GM12878 (cell line): Measurements from ENCODE around the gene SPINT1. TPM values are rescaled to one million over a fixed set of nuclear protein-coding genes. Genes with fewer than 3 reads are reported as not detected.

Experiments used
- ATAC-seq: fragments of 200-7000 bp; cut with Tn5 transposase; 3 replicates; pipeline ENCODE4 v1.9.1; 2020; ENCODE audit warnings: mild to moderate bottlenecking, moderate library complexity
- BruUV-seq: library from RNA; stranded (reverse); fragments of 400-500 nt; replicated peaks from 2 replicates; lab custom pipeline; 2021; lab: Mats Ljungman, UMichigan
- CTCF ChIA-PET: fragments of 300-600 bp; sonication (Branson Sonifier 250); formaldehyde crosslinking; extraction: SDS; loops from one replicate; lab custom pipeline; 2021; ENCODE audit warnings: inconsistent platforms; lab: Yijun Ruan, JAX
- POLR2A ChIA-PET: fragments of 350-600 bp; formaldehyde crosslinking; extraction: SDS; loops from one replicate; lab custom pipeline; 2021; ENCODE audit warnings: inconsistent platforms; lab: Charles Lee
- RAD21 ChIA-PET: fragments of 300-600 bp; sonication (Branson Sonifier 250); formaldehyde crosslinking; loops from one replicate; lab custom pipeline; 2023; ENCODE audit warnings: antibody characterized with exemption; ENCODE audit not compliant: unreplicated experiment; lab: Charles Lee
- SMC1A ChIA-PET: fragments of 300-600 bp; sonication (Branson Sonifier 250); formaldehyde crosslinking; loops from one replicate; lab custom pipeline; 2023; ENCODE audit not compliant: unreplicated experiment, uncharacterized antibody; lab: Charles Lee
- DNase-seq: peaks from one replicate; pipeline ENCODE4 v3.0.0-alpha.2; 2011; ENCODE audit warnings: low read depth, low spot score
- FAIRE-seq: peaks from 3 replicates; lab custom pipeline; 2011; peaks lifted over from hg19 to GRCh38; lab: Jason Lieb, UNC
- H2AFZ ChIP-seq: 2 replicates; pipeline ENCODE4 v1.6.0; 2011; ENCODE audit warnings: low read depth, low read length, control low read depth; ENCODE audit not compliant: control insufficient read depth
- H3K27ac ChIP-seq: 2 replicates; pipeline ENCODE4 v1.5.1; 2011; ENCODE audit warnings: control low read depth; ENCODE audit not compliant: control insufficient read depth, insufficient read depth
- H3K27me3 ChIP-seq, 2 experiments: replicated peaks in 1 of 2; 2 replicates each; pipeline versions ENCODE4 v1.6.0 to v1.6.1; 2011; ENCODE audit warnings: low read length in 1 of 2; ENCODE audit not compliant: control insufficient read depth in 2 of 2, insufficient read depth in 2 of 2
- H3K36me3 ChIP-seq, 2 experiments: 2 replicates each; pipeline ENCODE4 v1.5.1; 2011; ENCODE audit warnings: low read length in 1 of 2; ENCODE audit not compliant: control insufficient read depth in 2 of 2, insufficient read depth in 2 of 2
- H3K4me1 ChIP-seq: 2 replicates; pipeline ENCODE4 v1.6.1; 2011; ENCODE audit warnings: mild to moderate bottlenecking, low read length, moderate library complexity, mixed read lengths; ENCODE audit not compliant: control insufficient read depth, insufficient read depth
- H3K4me2 ChIP-seq: 2 replicates; pipeline ENCODE4 v1.6.0; 2011; ENCODE audit warnings: control low read depth; ENCODE audit not compliant: control insufficient read depth, insufficient read depth
- H3K4me3 ChIP-seq: fragments of 200-600 bp; sonication (generic); 2 replicates; pipeline ENCODE4 v1.5.1; 2016
- H3K79me2 ChIP-seq: 2 replicates; pipeline ENCODE4 v1.6.0; 2011; ENCODE audit warnings: low read length; ENCODE audit not compliant: control insufficient read depth, insufficient read depth
- H3K9ac ChIP-seq: 2 replicates; pipeline ENCODE4 v1.8.0; 2011; ENCODE audit warnings: low read length, control low read depth, mixed read lengths; ENCODE audit not compliant: control insufficient read depth, insufficient read depth
- H3K9me3 ChIP-seq: replicated peaks from 3 replicates; pipeline ENCODE4 v1.5.1; 2011; ENCODE audit warnings: mild to moderate bottlenecking, low read length; ENCODE audit not compliant: control insufficient read depth, insufficient read depth
- H4K20me1 ChIP-seq: 2 replicates; pipeline ENCODE4 v1.6.0; 2011; ENCODE audit not compliant: control insufficient read depth, insufficient read depth
- BMI1 ChIP-seq: fragments of 450-650 bp; IDR thresholded peaks from 2 replicates; pipeline ENCODE4 v1.6.1; 2016; ENCODE audit warnings: mild to moderate bottlenecking, moderate library complexity, borderline replicate concordance
- BRCA1 ChIP-seq: IDR thresholded peaks from 2 replicates; pipeline ENCODE4 v1.6.1; 2011; ENCODE audit warnings: low read depth, low read length, improper control_type of control experiment
- RFX5 ChIP-seq: IDR thresholded peaks from 2 replicates; pipeline ENCODE4 v1.6.1; 2011; ENCODE audit warnings: low read depth, low read length, improper control_type of control experiment
- SPI1 ChIP-seq: IDR thresholded peaks from 2 replicates; pipeline ENCODE4 v1.6.1; 2011; ENCODE audit warnings: low read depth, mild to moderate bottlenecking, low read length, moderate library complexity, borderline replicate concordance; ENCODE audit not compliant: insufficient read depth
- SREBF2 ChIP-seq: IDR thresholded peaks from 2 replicates; pipeline ENCODE4 v1.6.1; 2012; ENCODE audit warnings: mild to moderate bottlenecking, low read length
- SRF ChIP-seq, 2 experiments: IDR thresholded peaks; 2 replicates each; pipeline ENCODE4 v1.6.1; 2011; ENCODE audit warnings: low read depth in 2 of 2, low read length in 2 of 2, mild to moderate bottlenecking in 1 of 2, moderate library complexity in 1 of 2
- SUPT20H ChIP-seq: IDR thresholded peaks from 2 replicates; pipeline ENCODE4 v1.6.1; 2011; ENCODE audit warnings: low read depth, mild to moderate bottlenecking, low read length, moderate library complexity, borderline replicate concordance; ENCODE audit not compliant: control insufficient read depth
- ZZZ3 ChIP-seq: IDR thresholded peaks from 2 replicates; pipeline ENCODE4 v1.6.1; 2011; ENCODE audit warnings: low read depth; ENCODE audit not compliant: control insufficient read depth, insufficient read length
- WGBS: methylation state at CpG from one replicate; pipeline ENCODE4 v1.1.6; 2016; ENCODE audit warnings: low lambda C conversion rate; ENCODE audit not compliant: insufficient replicate concordance, insufficient coverage; ENCODE audit errors: missing lambda C conversion rate; 5-methylcytosine and 5-hydroxymethylcytosine counted together
- in situ Hi-C: fragments of 300-500 bp; cut with MboI; formaldehyde crosslinking; loops from 9 replicates; pipeline ENCODE4 v1.14.3; 2018; ENCODE audit warnings: mixed read lengths
- intact Hi-C: fragments of 100-400 bp; cut with micrococcal nuclease; formaldehyde crosslinking; loops from one replicate; pipeline ENCODE4 v1.14.2; 2022; ENCODE audit not compliant: unreplicated experiment
- polyA plus RNA-seq, 11 experiments: library from polyadenylated mRNA; depleted of rRNA in 4 of 11; unstranded in 6 of 11; stranded (reverse) in 5 of 11; fragments of >200 nt; fragmentation: Nextera tagmentation in 4 of 11; fragmentation: Illumina TruSeq in 1 of 11; extraction: Ambion mirVana in 4 of 11; extraction: Trizol in 1 of 11; gene quantifications; 1 replicate in 1 of 11; 2 replicates in 10 of 11; pipeline versions ENCODE4 v1.2.1 to v1.2.3, GENCODE V29; 2011 to 2016; ENCODE audit warnings: inconsistent platforms in 2 of 11, missing spikeins in 2 of 11, low read depth in 1 of 11
- total RNA-seq, 4 experiments: library from RNA; depleted of rRNA in 3 of 4; stranded (reverse); fragments of >200 nt in 3 of 4; fragmentation: Illumina TruSeq in 1 of 4; extraction: Trizol in 1 of 4; gene quantifications; 2 replicates each; pipeline versions ENCODE4 v1.2.1 to v1.2.3, GENCODE V29; 2013 to 2021
- TF ChIP-seq, protein P1 (sequence below): IDR thresholded peaks from 2 replicates; pipeline ENCODE4 v1.6.1; 2011; ENCODE audit warnings: borderline replicate concordance, low read depth, mild to moderate bottlenecking, moderate library complexity, mixed read lengths, low read length; ENCODE audit not compliant: insufficient read depth; ENCODE audit errors: extremely low read length
- TF ChIP-seq, protein P2 (sequence below): fragments of 450-650 bp; IDR thresholded peaks from 2 replicates; pipeline ENCODE4 v1.6.1; 2017; ENCODE audit warnings: mild to moderate bottlenecking, low read depth, inconsistent platforms; ENCODE audit not compliant: poor library complexity, severe bottlenecking
- TF ChIP-seq, protein P3 (sequence below): IDR thresholded peaks from 2 replicates; pipeline ENCODE4 v1.6.1; 2011; ENCODE audit warnings: low read depth, low read length, improper control_type of control experiment, borderline replicate concordance
- TF ChIP-seq, protein P4 (sequence below), 3 experiments: IDR thresholded peaks in 2 of 3; conservative IDR thresholded peaks in 1 of 3; 2 replicates each; pipeline ENCODE4 v1.5.1; 2011; ENCODE audit warnings: low read depth in 3 of 3, low read length in 3 of 3, mild to moderate bottlenecking in 3 of 3, control low read depth in 2 of 3, moderate library complexity in 2 of 3, inconsistent platforms in 1 of 3, mixed read lengths in 1 of 3; ENCODE audit not compliant: control insufficient read depth in 2 of 3, insufficient read depth in 1 of 3; ENCODE audit errors: extremely low read depth in 1 of 3

The SPINT1 gene
- total and polyA plus RNA-seq, 10 of the 15 experiments (the other 5 are each of a cell fraction or from before 2014, with no cell fraction given): 3.5 to 28.6 (median 10.2) TPM

DNA sequence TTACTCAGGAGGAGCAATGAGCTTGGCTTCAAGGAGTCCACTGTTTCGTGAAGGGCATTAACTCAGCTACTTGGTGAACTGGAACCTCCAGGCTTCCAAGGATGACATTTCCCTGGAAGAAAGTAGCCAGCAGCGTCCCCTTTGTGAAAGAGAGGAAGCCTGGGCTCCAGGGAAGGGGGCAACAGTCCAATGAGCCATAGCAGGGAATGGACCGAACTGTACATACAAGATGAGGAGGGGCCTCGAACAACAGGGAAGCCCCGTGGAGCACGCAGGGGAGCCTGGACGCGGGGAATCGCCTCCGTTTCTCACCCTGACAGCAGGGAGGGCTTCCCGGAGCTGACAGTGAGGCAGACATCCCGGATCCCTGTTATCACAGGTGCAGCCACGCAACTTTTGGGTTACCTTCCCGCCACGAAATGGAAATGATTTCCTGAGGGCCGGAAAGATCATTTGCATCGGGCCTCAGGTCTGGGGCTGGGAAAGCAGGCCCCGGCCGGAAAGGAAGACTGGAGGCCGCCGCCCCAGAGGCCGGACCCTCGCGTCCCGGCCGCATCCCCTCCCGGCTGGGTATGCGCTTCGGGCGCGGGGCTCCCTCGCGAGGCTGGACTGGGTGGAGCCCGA, 475 bp upstream of the SPINT1 start:
- DNase-seq: no peak
- in situ Hi-C loops (no loop called here), intact Hi-C loops (loop anchor here (10.0 kb wide), 1 partner anchor 271 kb away; the partner anchor contains the start of gene INO80)
- ChIA-PET RAD21 (interaction anchor here (0.6 to 5.0 kb wide), 12 partner anchors 15 to 278 kb away, joined by 3 to 41 read pairs (median 4); partner anchors contain the start of genes CCDC32, DNAJC17, VPS18 and ZFYVE19), CTCF (interaction anchor here (1.5 to 8.8 kb wide), 4 partner anchors 15 to 61 kb away, joined by 3 to 140 read pairs (median 20); partner anchors contain the start of gene VPS18), POLR2A (interaction anchor here (0.5 to 5.0 kb wide), 6 partner anchors 16 to 335 kb away, joined by 3 to 39 read pairs (median 4); partner anchors contain the start of genes RHOV and VPS18), SMC1A (interaction anchor here (0.9 to 2.2 kb wide), 5 partner anchors 12 to 48 kb away, joined by 3 to 7 read pairs (median 3); no protein-coding TSS in a partner anchor)
- 15% methylated on average over 34 of the region's 34 CpGs for WGBS
- Histone ChIP-seq H3K27me3 (peaks cover 1 to 3% of the 10 kb centered on the region in 2 experiments; a peak in 1 of 4 replicates), H3K79me2 (no peaks in the 10 kb centered on the region), H3K4me2 (peak overlapping the region; percentile 98; the same call in 1 of the 2 replicates), H3K36me3 (no peaks in the 10 kb centered on the region), H3K9me3 (no peaks in the 10 kb centered on the region), H3K4me1 (peaks cover 26% of the 10 kb centered on the region), H3K9ac (no peak overlapping the region), H3K27ac (no peak overlapping the region), H2AFZ (peak overlapping the region; percentile 86), H4K20me1 (no peaks in the 10 kb centered on the region), H3K4me3 (peak overlapping the region; percentile 75; the same call in 1 of the 2 replicates)
- FAIRE-seq: no peak
- no TSS peak for BruUV-seq
- no peak for ATAC-seq
- TF ChIP-seq SREBF2 (no peak), SUPT20H (no peak), SPI1 (no peak), RFX5 (no peak), ZZZ3 (no peak), BRCA1 (no peak), BMI1 (no peak), SRF (IDR thresholded peaks at IDR 0.05; ENCODE audit: low read depth in 2 of 2, low read length in 2 of 2) (no peak)
- TF ChIP-seq, protein P1, sequence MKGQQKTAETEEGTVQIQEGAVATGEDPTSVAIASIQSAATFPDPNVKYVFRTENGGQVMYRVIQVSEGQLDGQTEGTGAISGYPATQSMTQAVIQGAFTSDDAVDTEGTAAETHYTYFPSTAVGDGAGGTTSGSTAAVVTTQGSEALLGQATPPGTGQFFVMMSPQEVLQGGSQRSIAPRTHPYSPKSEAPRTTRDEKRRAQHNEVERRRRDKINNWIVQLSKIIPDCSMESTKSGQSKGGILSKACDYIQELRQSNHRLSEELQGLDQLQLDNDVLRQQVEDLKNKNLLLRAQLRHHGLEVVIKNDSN: no peak
- TF ChIP-seq, protein P2, sequence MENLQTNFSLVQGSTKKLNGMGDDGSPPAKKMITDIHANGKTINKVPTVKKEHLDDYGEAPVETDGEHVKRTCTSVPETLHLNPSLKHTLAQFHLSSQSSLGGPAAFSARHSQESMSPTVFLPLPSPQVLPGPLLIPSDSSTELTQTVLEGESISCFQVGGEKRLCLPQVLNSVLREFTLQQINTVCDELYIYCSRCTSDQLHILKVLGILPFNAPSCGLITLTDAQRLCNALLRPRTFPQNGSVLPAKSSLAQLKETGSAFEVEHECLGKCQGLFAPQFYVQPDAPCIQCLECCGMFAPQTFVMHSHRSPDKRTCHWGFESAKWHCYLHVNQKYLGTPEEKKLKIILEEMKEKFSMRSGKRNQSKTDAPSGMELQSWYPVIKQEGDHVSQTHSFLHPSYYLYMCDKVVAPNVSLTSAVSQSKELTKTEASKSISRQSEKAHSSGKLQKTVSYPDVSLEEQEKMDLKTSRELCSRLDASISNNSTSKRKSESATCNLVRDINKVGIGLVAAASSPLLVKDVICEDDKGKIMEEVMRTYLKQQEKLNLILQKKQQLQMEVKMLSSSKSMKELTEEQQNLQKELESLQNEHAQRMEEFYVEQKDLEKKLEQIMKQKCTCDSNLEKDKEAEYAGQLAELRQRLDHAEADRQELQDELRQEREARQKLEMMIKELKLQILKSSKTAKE: no peak
- TF ChIP-seq, protein P3, sequence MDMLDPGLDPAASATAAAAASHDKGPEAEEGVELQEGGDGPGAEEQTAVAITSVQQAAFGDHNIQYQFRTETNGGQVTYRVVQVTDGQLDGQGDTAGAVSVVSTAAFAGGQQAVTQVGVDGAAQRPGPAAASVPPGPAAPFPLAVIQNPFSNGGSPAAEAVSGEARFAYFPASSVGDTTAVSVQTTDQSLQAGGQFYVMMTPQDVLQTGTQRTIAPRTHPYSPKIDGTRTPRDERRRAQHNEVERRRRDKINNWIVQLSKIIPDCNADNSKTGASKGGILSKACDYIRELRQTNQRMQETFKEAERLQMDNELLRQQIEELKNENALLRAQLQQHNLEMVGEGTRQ: no peak
- TF ChIP-seq, protein P4, sequence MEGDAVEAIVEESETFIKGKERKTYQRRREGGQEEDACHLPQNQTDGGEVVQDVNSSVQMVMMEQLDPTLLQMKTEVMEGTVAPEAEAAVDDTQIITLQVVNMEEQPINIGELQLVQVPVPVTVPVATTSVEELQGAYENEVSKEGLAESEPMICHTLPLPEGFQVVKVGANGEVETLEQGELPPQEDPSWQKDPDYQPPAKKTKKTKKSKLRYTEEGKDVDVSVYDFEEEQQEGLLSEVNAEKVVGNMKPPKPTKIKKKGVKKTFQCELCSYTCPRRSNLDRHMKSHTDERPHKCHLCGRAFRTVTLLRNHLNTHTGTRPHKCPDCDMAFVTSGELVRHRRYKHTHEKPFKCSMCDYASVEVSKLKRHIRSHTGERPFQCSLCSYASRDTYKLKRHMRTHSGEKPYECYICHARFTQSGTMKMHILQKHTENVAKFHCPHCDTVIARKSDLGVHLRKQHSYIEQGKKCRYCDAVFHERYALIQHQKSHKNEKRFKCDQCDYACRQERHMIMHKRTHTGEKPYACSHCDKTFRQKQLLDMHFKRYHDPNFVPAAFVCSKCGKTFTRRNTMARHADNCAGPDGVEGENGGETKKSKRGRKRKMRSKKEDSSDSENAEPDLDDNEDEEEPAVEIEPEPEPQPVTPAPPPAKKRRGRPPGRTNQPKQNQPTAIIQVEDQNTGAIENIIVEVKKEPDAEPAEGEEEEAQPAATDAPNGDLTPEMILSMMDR (IDR thresholded peaks at IDR 0.05 in 2 of 3, conservative IDR thresholded peaks at IDR 0.05 in 1 of 3; ENCODE audit: control insufficient read depth in 2 of 3, extremely low read depth in 1 of 3, insufficient read depth in 1 of 3, low read depth in 3 of 3, low read length in 3 of 3): no peak
